Ectodermal cell (in vitro differentiated cells): Measurements from ENCODE around the gene LNX2.

Experiments used
- H3K27ac ChIP-seq: 2 replicates; pipeline ENCODE4 v1.7.0; 2013; ENCODE audit warnings: mild to moderate bottlenecking, low read depth, low read length; ENCODE audit not compliant: insufficient read depth, poor library complexity, severe bottlenecking
- H3K27me3 ChIP-seq: 2 replicates; pipeline ENCODE4 v1.7.0; 2013; ENCODE audit warnings: mild to moderate bottlenecking, low read length; ENCODE audit not compliant: insufficient read depth, control insufficient read depth, poor library complexity, severe bottlenecking
- H3K36me3 ChIP-seq: one replicate; pipeline ENCODE4 v1.7.0; 2013; ENCODE audit warnings: low read length; ENCODE audit not compliant: control insufficient read depth, insufficient read depth
- H3K4me1 ChIP-seq: one replicate; pipeline ENCODE4 v1.7.0; 2013; ENCODE audit warnings: low read length; ENCODE audit not compliant: control insufficient read depth, insufficient read depth
- H3K4me3 ChIP-seq: 2 replicates; pipeline ENCODE4 v1.7.0; 2013; ENCODE audit warnings: low read depth, low read length, control low read depth; ENCODE audit not compliant: insufficient read depth
- H3K9me3 ChIP-seq: 2 replicates; pipeline ENCODE4 v1.7.0; 2013; ENCODE audit warnings: mild to moderate bottlenecking, low read length, moderate library complexity; ENCODE audit not compliant: control insufficient read depth
- WGBS, 2 experiments: methylation state at CpG; one replicate each; pipeline ENCODE4 v1.1.7; 2013; ENCODE audit warnings: missing lambda C conversion rate in 2 of 2; 5-methylcytosine and 5-hydroxymethylcytosine counted together

The LNX2 gene

DNA sequence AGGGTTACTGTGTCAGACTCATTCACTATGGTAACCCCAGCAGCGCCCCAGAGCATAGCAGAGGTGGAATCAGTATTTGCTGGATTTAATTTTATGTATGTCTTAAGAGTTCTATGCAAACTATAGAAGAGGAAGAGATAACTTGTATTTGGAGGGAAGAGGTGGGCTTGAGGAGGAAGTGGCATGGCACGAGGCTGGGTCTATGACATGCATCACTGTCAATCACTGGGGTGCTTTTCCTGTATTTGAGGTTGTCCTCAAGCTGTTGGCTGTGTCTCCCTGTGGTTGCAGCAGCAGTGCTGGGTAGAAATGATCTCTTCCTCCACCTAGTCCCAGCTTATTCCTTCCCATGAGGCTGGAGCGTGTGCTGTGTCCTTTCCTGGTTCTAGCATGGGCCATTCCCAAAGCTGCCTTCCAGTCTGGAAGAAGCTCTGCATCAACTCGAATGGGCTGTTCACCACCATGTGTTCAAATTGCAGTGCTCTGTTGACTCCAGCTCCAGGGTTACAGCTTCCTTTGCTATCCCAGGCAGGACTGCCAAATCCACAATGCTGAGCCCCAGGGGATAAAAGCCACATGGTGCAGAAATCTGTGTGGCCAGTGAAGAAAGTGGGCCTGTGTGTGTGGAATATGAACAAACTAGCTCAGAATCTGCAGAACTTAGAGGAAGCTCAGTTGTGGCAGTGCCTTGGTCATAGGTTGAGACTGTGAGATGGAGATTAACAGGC is 96.8 kb downstream of the LNX2 start:
- no peak overlapping the region for H3K4me3 ChIP-seq
- no peaks in the 10 kb centered on the region for H3K36me3 ChIP-seq
- no peaks in the 10 kb centered on the region for H3K9me3 ChIP-seq
- no peaks in the 10 kb centered on the region for H3K4me1 ChIP-seq
- no peak overlapping the region for H3K27ac ChIP-seq
- WGBS, 2 experiments = 91 to 96% methylated on average over 4 of the region's 4 CpGs
- no peaks in the 10 kb centered on the region for H3K27me3 ChIP-seq

DNA sequence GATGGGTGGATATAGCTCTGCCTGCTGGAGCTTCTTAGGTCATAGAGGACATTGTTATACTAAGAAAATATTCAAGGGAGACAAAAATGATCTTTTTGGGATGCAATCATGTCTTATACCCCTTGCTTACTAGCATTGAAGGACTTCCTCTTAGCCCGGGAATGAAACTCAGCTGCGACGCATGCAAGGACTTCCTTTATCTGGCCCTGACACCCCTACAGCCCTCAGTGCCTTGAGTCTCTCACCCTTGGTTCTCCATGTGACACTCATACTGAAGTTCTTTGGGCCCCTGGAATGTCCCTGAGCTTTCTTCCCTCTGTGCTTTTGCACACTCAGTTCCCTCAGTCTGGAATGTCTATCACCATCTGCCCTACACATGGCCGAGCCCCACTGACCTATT is 97.5 kb downstream of the LNX2 start:
- Histone ChIP-seq H3K27ac (no peak overlapping the region), H3K27me3 (no peaks in the 10 kb centered on the region), H3K36me3 (no peaks in the 10 kb centered on the region), H3K4me3 (no peak overlapping the region), H3K4me1 (no peaks in the 10 kb centered on the region), H3K9me3 (no peaks in the 10 kb centered on the region)
- 43 to 59% methylated on average over 3 to 4 of the region's 4 CpGs for WGBS, 2 experiments

DNA sequence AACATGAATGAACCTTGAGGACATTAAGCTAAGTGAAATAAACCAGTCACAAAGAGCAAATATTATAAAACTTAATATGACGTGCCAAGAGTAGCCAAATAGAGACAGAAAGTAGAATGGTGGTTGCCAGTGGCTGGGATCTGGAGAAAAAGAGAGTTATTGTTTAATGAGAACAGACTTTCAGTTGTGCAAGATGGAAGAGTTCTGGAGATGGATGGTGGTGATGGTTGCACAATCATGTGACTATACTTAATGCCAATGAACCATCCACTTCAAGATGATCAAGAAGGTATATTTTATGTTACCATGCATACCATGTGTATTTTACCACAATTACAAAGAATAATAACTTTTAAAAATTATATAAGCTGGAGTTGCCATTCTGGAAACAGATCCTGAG is 104.2 kb downstream of the LNX2 start:
- Histone ChIP-seq H3K4me1 (no peaks in the 10 kb centered on the region), H3K27ac (no peak overlapping the region), H3K27me3 (no peaks in the 10 kb centered on the region), H3K4me3 (no peak overlapping the region), H3K36me3 (no peaks in the 10 kb centered on the region), H3K9me3 (no peaks in the 10 kb centered on the region)
- 100% methylated on average over 1 of the region's 1 CpG for WGBS, 2 experiments

DNA sequence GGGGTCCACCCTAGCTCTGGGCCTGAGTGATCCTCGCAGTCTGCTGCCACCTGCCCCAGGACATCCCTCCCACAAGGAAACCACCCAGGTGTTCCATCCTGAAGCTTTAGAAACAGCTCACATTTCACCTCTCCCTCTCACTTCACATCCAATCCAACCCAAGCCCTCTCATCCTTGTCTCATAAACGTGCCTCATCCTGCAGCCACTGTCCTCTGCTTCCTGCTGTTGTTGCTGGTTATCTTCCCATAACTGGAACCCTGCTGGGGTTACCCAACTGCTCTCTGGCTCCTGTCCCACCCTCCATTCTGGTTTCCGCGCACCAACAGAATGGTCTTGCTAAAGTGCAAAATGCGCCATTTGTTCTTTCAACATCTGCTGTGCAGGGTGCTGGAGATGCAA is 110.2 kb downstream of the LNX2 start:
- no peaks in the 10 kb centered on the region for H3K4me1 ChIP-seq
- no peak overlapping the region for H3K4me3 ChIP-seq
- 85% methylated on average over 5 of the region's 5 CpGs for WGBS, 2 experiments
- no peak overlapping the region for H3K27ac ChIP-seq
- H3K27me3 ChIP-seq = no peaks in the 10 kb centered on the region
- H3K36me3 ChIP-seq = no peaks in the 10 kb centered on the region
- no peaks in the 10 kb centered on the region for H3K9me3 ChIP-seq

DNA sequence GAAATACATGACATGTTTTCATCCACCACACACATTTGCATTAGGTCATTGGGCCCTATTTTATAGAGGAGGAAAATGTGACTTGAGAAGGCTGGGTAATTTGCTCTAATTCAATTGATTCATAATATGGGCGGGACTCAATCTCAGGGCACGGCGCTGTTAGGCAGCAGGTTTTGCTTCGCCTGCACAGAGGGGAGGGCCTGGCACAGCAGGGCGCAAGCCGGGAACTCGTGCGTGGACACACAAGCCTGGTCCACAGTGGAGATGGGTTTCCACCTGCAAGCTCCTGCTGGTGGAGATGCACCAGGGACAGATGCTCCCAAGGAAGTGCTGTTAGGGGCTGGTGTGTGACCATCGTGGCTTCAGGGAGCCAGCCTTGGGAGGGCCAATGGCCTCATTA is 111.5 kb downstream of the LNX2 start:
- Histone ChIP-seq H3K36me3 (no peaks in the 10 kb centered on the region), H3K9me3 (no peaks in the 10 kb centered on the region), H3K4me1 (peaks cover 4% of the 10 kb centered on the region), H3K27ac (no peak overlapping the region), H3K4me3 (no peak overlapping the region), H3K27me3 (no peaks in the 10 kb centered on the region)
- 89 to 93% methylated on average over 9 of the region's 9 CpGs for WGBS, 2 experiments

DNA sequence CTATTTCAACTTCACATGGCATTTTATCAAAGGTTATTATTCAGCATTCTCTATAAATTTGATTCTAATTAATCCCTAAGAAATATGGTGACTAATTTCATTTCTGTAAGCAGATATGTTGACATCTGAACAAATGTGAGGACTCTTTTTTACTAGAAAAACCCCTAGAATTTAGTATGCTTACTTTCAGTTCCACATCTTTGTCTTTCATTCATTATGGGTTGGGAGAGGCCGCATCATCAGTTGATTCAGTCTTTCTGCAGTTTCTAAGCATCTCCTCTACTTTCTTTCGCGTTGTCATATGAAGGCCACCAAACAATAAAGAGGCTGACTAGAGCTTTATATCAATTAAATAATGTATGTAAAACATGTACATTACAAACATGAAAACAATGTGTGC is 114.5 kb downstream of the LNX2 start:
- Histone ChIP-seq H3K4me1 (peaks cover 4% of the 10 kb centered on the region), H3K4me3 (no peak overlapping the region), H3K27me3 (no peaks in the 10 kb centered on the region), H3K27ac (no peak overlapping the region), H3K9me3 (no peaks in the 10 kb centered on the region), H3K36me3 (no peaks in the 10 kb centered on the region)
- WGBS, 2 experiments = 95 to 98% methylated on average over 3 of the region's 3 CpGs

DNA sequence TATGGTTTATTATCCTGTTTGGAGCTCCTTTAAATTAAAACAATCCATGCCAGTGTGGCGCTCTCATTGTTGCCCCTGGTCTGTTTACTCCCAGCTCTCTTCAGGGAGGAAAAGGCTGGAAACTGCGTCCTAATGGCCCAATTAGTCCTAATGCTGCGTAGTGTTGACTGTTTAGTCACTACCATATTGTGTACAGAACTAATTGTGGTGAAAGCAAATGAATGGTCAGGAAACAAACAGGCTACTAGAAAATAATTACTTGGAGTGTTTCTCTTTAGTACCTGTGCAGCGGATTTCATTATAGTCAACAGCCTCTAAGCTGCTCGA is 115.5 kb downstream of the LNX2 start:
- Histone ChIP-seq H3K4me1 (peaks cover 4% of the 10 kb centered on the region), H3K36me3 (no peaks in the 10 kb centered on the region), H3K4me3 (no peak overlapping the region), H3K27ac (no peak overlapping the region), H3K27me3 (no peaks in the 10 kb centered on the region), H3K9me3 (no peaks in the 10 kb centered on the region)
- WGBS, 2 experiments = 92 to 95% methylated on average over 4 to 5 of the region's 5 CpGs

DNA sequence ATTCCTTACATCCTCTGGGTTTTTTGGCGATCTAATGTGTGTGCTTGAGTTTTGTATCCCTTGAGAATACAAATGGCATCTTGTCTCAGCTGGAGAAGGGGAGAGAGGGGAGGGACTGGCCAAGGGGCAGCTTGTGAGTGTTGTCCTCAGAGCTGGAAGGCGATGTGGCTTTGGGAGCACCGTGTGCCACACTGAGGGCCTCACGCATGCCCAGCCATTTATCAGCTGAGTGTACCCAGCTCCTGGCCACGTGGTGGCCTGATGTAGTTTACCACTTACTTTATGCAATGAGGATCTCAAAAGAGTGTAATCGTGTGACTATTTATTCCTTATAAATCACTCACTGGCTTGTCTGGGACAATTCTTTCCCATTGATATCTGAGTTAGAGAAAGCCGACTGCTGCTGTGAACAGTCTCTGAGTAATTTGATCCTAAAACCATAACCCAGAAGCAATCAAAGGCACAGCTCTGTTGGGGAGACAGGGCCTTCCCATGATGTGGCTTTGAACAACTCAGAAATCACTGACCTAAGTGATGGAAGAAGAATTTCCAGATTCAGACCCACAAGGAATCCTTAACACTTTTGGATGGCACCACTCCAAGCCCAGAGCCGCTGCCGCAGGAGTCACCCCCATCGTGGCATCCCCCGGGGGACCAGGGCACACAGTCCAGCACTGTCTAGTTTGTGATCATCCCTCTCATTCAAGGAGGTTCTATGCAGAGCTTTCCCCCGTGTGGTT is 116.0 kb downstream of the LNX2 start:
- Histone ChIP-seq H3K36me3 (no peaks in the 10 kb centered on the region), H3K4me1 (peaks cover 4% of the 10 kb centered on the region), H3K9me3 (no peaks in the 10 kb centered on the region), H3K27me3 (no peaks in the 10 kb centered on the region), H3K4me3 (no peak overlapping the region), H3K27ac (no peak overlapping the region)
- 86 to 89% methylated on average over 12 of the region's 12 CpGs for WGBS, 2 experiments

DNA sequence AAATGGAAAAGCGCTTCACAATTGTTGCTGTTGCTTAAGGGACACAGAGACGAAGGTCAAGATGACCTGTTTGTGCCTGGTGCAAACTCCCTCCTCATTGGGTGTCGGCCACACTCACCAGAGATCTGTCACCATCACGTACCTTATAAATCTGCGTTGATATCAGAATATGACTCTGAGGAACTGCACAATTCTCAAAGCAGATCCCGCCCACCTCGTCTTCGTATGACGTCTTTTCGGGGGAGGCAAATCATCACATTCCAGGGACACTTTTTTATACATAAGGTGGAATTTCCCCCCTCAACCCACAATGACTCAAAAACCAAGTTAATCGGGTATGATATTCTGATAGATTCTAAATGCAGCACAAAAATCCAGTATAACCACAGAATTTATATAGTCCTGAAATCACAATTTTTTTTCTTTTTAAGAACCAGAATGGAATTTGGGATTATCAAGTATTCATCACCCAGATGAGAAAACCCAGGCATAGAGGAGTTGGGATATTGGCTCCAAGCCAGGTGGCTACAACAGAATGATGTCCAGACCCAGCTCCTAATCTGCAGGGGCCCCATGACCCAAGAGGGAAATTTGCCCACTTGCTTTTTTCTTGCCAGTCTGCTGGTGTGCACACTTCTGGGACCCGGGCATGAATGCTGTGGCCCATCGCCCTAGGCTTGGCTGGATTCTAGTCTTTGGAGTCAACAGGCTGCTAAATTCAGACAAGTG is 119.4 kb downstream of the LNX2 start:
- WGBS, 2 experiments = 94 to 95% methylated on average over 12 to 13 of the region's 13 CpGs
- Histone ChIP-seq H3K27ac (no peak overlapping the region), H3K27me3 (no peaks in the 10 kb centered on the region), H3K36me3 (no peaks in the 10 kb centered on the region), H3K4me3 (no peak overlapping the region), H3K9me3 (no peaks in the 10 kb centered on the region), H3K4me1 (peaks cover 4% of the 10 kb centered on the region)

DNA sequence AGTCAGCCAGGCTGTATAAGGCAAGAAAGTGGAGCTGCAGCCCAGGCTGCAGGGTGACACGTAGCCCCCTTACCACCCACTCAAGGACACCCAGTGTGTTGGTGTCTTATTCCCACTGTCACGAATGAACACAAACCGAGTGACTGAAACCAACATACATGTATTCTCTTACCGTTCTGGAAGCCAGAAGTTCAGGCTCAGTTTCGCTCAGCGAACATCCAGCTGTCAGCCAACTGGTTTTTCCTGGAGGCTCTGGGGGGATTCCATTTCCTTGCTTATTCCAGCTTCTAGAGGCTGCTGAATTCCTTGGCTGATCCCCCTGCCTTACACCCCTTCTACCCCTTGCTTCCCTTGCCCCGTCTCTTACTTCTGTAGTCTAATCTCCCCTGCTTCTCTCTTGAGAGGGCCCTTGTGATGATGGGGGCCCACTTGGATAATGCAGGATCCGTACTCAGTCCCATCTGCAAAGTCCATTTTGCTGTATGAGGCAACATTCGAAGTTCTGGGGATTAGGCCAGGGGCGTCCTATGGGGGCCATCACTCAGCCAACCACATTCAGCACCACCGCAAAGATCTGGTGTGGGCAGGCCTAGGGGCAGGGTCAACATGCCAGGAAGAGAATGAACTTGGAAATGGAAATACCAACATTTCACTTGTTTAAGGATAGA is 122.6 kb downstream of the LNX2 start:
- WGBS, 2 experiments = 94% methylated on average over 11 of the region's 11 CpGs
- Histone ChIP-seq H3K27ac (no peak overlapping the region), H3K27me3 (no peaks in the 10 kb centered on the region), H3K9me3 (no peaks in the 10 kb centered on the region), H3K4me1 (no peaks in the 10 kb centered on the region), H3K4me3 (no peak overlapping the region), H3K36me3 (no peaks in the 10 kb centered on the region)
